Measurements from ENCODE around the gene SLC25A29.
"Not testable (repeated sequence)": the region's sequence is repeated elsewhere in the genome, so short reads cannot be mapped to it uniquely, and the experiment has no call there.

SLC25A29 gene

GRCh38 chr14:100309028-100309737 is 2.9 kb upstream of the SLC25A29 start:
- DNase-seq = no peak

- not testable (repeated sequence) for DNase-seq
Observed at GRCh38 chr14:100308427-100308792, 2.2 kb upstream of the SLC25A29 start.

GRCh38 chr14:100307766-100308426 is 1.7 kb upstream of the SLC25A29 start:
- no peak for DNase-seq

- DNase-seq = no peak
Observed at GRCh38 chr14:100306998-100307765, 938 bp upstream of the SLC25A29 start.

- DNase-seq = peak; percentile 35
Observed at GRCh38 chr14:100305324-100306100, 732 bp downstream of the SLC25A29 start.

GRCh38 chr14:100304825-100305323 is 1.4 kb downstream of the SLC25A29 start:
- no peak for DNase-seq

- DNase-seq = no peak
Observed at GRCh38 chr14:100303925-100304324, 2.3 kb downstream of the SLC25A29 start.

GRCh38 chr14:100303179-100303578 is 3.1 kb downstream of the SLC25A29 start:
- no peak for DNase-seq

- DNase-seq = no peak
Observed at GRCh38 chr14:100302616-100303015, 3.6 kb downstream of the SLC25A29 start.

GRCh38 chr14:100299238-100299560 is 7.0 kb downstream of the SLC25A29 start:
- DNase-seq = no peak

GRCh38 chr14:100298551-100299237 is 7.5 kb downstream of the SLC25A29 start:
- no peak for DNase-seq

GRCh38 chr14:100297320-100298300 is 8.6 kb downstream of the SLC25A29 start:
- no peak for DNase-seq

- not testable (repeated sequence) for DNase-seq
Observed at GRCh38 chr14:100296729-100297128, 9.5 kb downstream of the SLC25A29 start.

GRCh38 chr14:100296106-100296651 is 10.1 kb downstream of the SLC25A29 start:
- no peak for DNase-seq

- no peak for DNase-seq
Observed at GRCh38 chr14:100295376-100296105, 10.7 kb downstream of the SLC25A29 start.

- no peak for DNase-seq
Observed at GRCh38 chr14:100294963-100295330, 11.3 kb downstream of the SLC25A29 start.

- DNase-seq = no peak
Observed at GRCh38 chr14:100294213-100294962, 11.9 kb downstream of the SLC25A29 start.

GRCh38 chr14:100293497-100294212 is 12.6 kb downstream of the SLC25A29 start:
- no peak for DNase-seq

All from activated naive CD4-positive, alpha-beta T cell treated with anti-CD3 and anti-CD28 coated beads, Interleukin-2, amount 50 U/mL, for 16 hours (primary cell).